NCI-H1417 treated with DMSO at 0.1 percent for 48 hours (cell line): ENCODE data around the gene COL19A1.
"Not testable (repeated sequence)": the region's sequence is repeated elsewhere in the genome, so short reads cannot be mapped to it uniquely, and the experiment has no call there.

Experiments
- DNase-seq: peaks from one replicate; lab custom pipeline; 2025; lab: John Stamatoyannopoulos, UW

The COL19A1 gene

GRCh38 chr6:69965974-69966373 is 99.6 kb downstream of the COL19A1 start:
- not testable (repeated sequence) for DNase-seq

DNA sequence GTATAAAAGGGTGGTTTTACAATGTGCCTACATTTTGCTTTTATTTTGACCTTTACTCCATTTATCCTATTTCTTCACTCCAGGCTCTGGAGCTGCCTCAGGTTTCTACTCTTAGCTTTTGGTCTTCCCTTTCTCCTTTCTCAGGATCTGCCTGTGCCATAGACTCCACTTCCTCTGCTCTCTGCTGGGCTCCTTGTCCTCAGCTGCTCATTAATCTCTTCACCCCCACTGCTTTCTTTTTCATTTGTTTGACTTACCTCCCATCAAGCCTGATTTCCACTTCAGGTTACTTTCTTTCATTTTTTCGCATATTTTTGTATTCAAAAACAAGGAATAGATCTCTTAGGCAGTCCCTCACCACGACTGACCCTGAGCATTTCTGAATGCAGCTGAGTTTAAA is 106.8 kb downstream of the COL19A1 start:
- DNase-seq: no peak

- DNase-seq: no peak
These were observed 107.4 kb downstream of the COL19A1 start for GRCh38 chr6:69973763-69974162.

DNA sequence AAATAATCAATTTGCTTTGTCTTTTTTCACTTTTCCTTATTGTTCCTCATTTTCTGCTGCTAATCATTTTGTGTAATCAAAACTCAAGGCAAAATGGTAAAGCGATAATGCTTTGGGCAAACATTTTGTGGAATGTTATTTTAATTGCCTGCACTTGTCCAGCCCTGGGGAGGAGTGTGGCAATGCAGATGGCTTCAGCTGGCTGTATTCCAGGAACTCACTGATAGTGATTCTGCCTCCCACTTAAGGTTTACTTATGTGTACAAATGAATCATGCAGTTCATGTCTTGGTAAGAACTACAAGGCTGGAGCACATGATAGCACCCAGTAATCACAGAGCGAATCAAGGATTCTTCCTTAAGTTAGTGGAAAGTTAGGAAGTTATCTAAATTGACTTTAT is 107.8 kb downstream of the COL19A1 start:
- DNase-seq: no peak

- no peak for DNase-seq
These were observed 110.3 kb downstream of the COL19A1 start for GRCh38 chr6:69976591-69977090.

DNA sequence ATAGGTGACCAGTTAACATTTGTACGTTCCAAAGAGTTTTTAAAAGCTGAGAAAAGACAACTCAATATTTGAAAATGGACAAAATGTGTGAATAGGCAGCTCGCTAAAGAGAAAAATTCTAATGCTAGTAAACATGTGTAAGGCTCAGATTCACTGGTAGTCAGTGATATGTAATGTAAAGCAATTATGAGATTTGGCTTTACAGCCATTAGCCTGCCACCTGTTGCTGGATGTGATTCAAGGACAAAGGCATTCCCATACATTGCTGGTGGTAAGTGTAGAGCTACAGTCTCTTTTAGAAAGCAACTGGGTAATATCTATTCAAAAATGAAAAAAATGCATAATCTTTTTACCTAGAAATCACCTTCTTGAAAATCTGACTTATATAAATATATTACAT is 114.3 kb downstream of the COL19A1 start:
- no peak for DNase-seq

GRCh38 chr6:69984506-69984905 is 118.2 kb downstream of the COL19A1 start:
- no peak for DNase-seq

DNA sequence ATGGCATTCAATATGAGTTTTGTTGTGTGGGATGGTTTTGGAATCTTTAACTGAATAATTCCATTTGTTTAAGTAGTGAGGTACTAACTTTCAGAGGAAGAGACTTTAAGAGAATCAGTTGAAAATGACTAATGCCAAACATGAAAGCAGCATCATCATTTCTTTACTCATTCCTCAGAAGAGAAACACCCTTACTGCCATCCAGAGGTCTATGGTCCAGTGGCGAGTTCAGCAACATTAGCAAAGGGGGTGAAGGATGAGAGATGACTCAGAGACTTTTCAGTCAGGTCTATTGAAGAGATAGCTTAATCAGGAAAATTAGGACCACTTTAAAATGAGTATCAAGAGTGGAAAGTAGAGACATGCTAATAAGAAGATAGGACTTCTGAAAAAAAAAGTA is 118.8 kb downstream of the COL19A1 start:
- no peak for DNase-seq

- no peak for DNase-seq
These were observed 121.2 kb downstream of the COL19A1 start for GRCh38 chr6:69987550-69987949.

GRCh38 chr6:69988458-69989126 is 122.2 kb downstream of the COL19A1 start:
- no peak for DNase-seq

- DNase-seq: no peak
These were observed 127.9 kb downstream of the COL19A1 start for GRCh38 chr6:69994251-69994650.

- DNase-seq: no peak
These were observed 141.8 kb downstream of the COL19A1 start for GRCh38 chr6:70008189-70008588.

- not testable (repeated sequence) for DNase-seq
These were observed 144.0 kb downstream of the COL19A1 start for GRCh38 chr6:70010339-70010738.

- not testable (repeated sequence) for DNase-seq
These were observed 156.8 kb downstream of the COL19A1 start for GRCh38 chr6:70023201-70023600.

GRCh38 chr6:70028246-70028645 is 161.9 kb downstream of the COL19A1 start:
- DNase-seq: no peak

DNA sequence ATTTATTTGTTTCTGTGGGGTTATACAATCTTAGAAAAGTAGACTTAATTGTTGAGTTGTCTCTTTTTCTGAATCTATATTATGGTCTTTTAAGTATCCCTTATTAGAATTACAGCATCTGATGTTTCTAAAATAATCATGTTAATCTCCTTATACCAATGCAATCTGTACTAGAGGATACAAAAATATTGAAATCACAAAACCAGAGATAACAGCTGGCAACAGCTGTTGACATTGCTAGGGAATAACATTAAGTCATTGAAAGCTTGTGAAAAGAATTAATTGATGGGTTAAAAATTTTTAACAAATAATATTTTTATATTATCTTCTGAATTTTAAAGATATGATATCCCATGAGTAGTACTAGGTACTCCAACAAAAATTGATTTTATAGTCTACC is 162.6 kb downstream of the COL19A1 start:
- DNase-seq: no peak

GRCh38 chr6:70033781-70034180 is 167.4 kb downstream of the COL19A1 start:
- no peak for DNase-seq

GRCh38 chr6:70037445-70037844 is 171.1 kb downstream of the COL19A1 start:
- DNase-seq: no peak

GRCh38 chr6:70040766-70041165 is 174.4 kb downstream of the COL19A1 start:
- no peak for DNase-seq

GRCh38 chr6:70041411-70041810 is 175.1 kb downstream of the COL19A1 start:
- no peak for DNase-seq

- DNase-seq: no peak
These were observed 179.1 kb downstream of the COL19A1 start for GRCh38 chr6:70045413-70045812.

DNA sequence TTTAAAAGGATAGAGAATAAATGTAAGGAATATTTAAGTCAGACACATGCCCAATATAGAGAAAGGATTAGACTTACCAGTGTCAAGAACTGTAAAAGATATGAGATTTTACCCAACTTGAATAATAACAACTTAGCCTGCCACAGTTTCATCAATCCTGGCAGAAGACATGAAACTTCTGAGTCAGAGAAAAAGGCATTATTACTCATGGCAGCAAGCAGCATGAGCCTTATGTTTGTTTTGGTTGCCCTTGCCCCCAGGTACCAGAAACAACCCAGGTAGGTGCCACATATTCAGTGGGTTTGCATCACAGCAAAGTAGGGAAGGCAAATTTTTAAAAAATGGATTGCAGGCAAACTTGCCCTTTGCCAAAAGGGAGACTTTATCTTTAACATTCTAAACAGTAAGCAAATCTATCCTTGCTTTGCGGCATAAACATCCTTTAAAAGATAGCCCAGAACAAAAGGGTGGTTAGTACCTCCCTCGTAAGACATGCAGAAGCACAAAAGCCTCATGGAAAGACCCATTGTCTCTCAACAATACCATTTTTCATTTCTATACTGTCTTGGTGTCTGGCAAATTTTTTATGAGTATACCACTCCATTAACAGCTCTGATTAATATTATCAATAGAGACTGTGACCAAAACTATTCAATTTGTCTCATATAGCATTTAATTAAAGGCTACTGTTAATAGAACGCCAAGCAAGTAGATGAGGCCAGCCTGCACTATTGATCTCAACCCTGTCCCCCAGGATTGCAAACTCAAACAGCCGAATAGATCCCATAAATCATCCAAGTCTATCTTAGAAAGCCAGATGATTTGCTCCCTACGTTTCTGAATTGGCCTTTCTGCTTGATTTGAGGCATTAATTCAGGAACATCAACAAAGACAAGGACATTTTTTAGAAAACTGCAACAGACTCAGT is 185.1 kb downstream of the COL19A1 start:
- no peak for DNase-seq
